SK-MEL-5 (cell line): ENCODE results near the gene MAP2K3. TPM values are rescaled to one million over a fixed set of nuclear protein-coding genes. Genes with fewer than 3 reads are reported as not detected.

ENCODE experiments used
- DNase-seq: peaks from one replicate; pipeline ENCODE4 v3.0.0-alpha.2; 2016; ENCODE audit warnings: low read depth, low spot score
- in situ Hi-C: cut with HindIII; loops from 2 replicates; pipeline ENCODE4 v1.10.0; 2016; ENCODE audit warnings: low sequenced_read_pairs, high pct_unique_total_duplicates, low pct_unique_long_range_greater_than_20kb
- total RNA-seq: library from RNA; depleted of rRNA; stranded (reverse); fragments of >200 nt; shearing (Covaris generic); gene quantifications from 2 replicates; pipeline ENCODE4 v1.2.3, GENCODE V29; 2014

MAP2K3 gene
- total RNA-seq, 1 experiment from 2014 or later = 28.7 TPM

GRCh38 chr17:21277332-21277731 lies 7.2 kb upstream of the MAP2K3 start:
- DNase-seq = no peak
- in situ Hi-C loops = no loop called here

GRCh38 chr17:21278450-21279197 lies 5.9 kb upstream of the MAP2K3 start:
- no peak for DNase-seq
- in situ Hi-C loops = no loop called here

GRCh38 chr17:21279198-21279535 lies 5.3 kb upstream of the MAP2K3 start:
- no peak for DNase-seq
- in situ Hi-C loops = no loop called here

- no peak for DNase-seq
- in situ Hi-C loops = no loop called here
Measured at GRCh38 chr17:21279582-21279981, 4.9 kb upstream of the MAP2K3 start.

GRCh38 chr17:21280081-21280518 lies 4.4 kb upstream of the MAP2K3 start:
- in situ Hi-C loops = no loop called here
- peak; percentile 89 for DNase-seq

- in situ Hi-C loops = no loop called here
- DNase-seq = peak; percentile 45
Measured at GRCh38 chr17:21282231-21282630, 2.3 kb upstream of the MAP2K3 start.

GRCh38 chr17:21282850-21283249 lies 1.7 kb upstream of the MAP2K3 start:
- in situ Hi-C loops = no loop called here
- DNase-seq = no peak

GRCh38 chr17:21283482-21284318 lies 811 bp upstream of the MAP2K3 start:
- DNase-seq = no peak
- in situ Hi-C loops = no loop called here

GRCh38 chr17:21285164-21286065 lies 904 bp downstream of the MAP2K3 start:
- in situ Hi-C loops = no loop called here
- no peak for DNase-seq

- in situ Hi-C loops = no loop called here
- DNase-seq = peak; percentile 85
Measured at GRCh38 chr17:21286066-21286770, 1.7 kb downstream of the MAP2K3 start.

GRCh38 chr17:21286909-21287702 lies 2.6 kb downstream of the MAP2K3 start:
- peak; percentile 19 for DNase-seq
- in situ Hi-C loops = no loop called here

- peak; percentile 97 for DNase-seq
- in situ Hi-C loops = no loop called here
Measured at GRCh38 chr17:21287703-21288449, 3.4 kb downstream of the MAP2K3 start.

GRCh38 chr17:21288571-21289017 lies 4.1 kb downstream of the MAP2K3 start:
- in situ Hi-C loops = no loop called here
- DNase-seq = no peak

GRCh38 chr17:21289175-21289901 lies 4.8 kb downstream of the MAP2K3 start:
- in situ Hi-C loops = no loop called here
- DNase-seq = no peak

GRCh38 chr17:21289902-21290571 lies 5.5 kb downstream of the MAP2K3 start:
- no peak for DNase-seq
- in situ Hi-C loops = no loop called here
